ENCODE measurements around the gene NAA25.

- TF ChIP-seq RAD21 (IDR thresholded peaks at IDR 0.05; ENCODE audit: low read length) (no peak), EZH2phosphoT487 (IDR thresholded peaks at IDR 0.05; ENCODE audit: borderline replicate concordance, low read depth) (no peak), NRF1 (IDR thresholded peaks at IDR 0.05; ENCODE audit: low read depth, low read length) (no peak), SIN3A (IDR thresholded peaks at IDR 0.05; ENCODE audit: borderline replicate concordance, low read depth, low read length) (no peak), RCOR1 (IDR thresholded peaks at IDR 0.05; ENCODE audit: low read length) (no peak), POLR2AphosphoS5 (IDR thresholded peaks at IDR 0.05; ENCODE audit: low read depth, low read length) (no peak), CTCF (IDR thresholded peaks at IDR 0.05) (no peak), EP300 (IDR thresholded peaks at IDR 0.05; ENCODE audit: borderline replicate concordance in 1 of 2, low read depth in 1 of 2, low read length in 1 of 2) (no peak), RFX5 (IDR thresholded peaks at IDR 0.05; ENCODE audit: low read length) (no peak)
- TF ChIP-seq, protein P1, sequence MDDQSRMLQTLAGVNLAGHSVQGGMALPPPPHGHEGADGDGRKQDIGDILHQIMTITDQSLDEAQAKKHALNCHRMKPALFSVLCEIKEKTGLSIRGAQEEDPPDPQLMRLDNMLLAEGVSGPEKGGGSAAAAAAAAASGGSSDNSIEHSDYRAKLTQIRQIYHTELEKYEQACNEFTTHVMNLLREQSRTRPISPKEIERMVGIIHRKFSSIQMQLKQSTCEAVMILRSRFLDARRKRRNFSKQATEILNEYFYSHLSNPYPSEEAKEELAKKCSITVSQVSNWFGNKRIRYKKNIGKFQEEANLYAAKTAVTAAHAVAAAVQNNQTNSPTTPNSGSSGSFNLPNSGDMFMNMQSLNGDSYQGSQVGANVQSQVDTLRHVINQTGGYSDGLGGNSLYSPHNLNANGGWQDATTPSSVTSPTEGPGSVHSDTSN (IDR thresholded peaks at IDR 0.05), result no peak
Observed at GRCh38 chr12:112140728-112141127, 32.1 kb upstream of the NAA25 start.

All from SK-N-SH (cell line).